ENCODE measurements around the gene LEFTY2.
"Not testable (repeated sequence)": the region's sequence is repeated elsewhere in the genome, so short reads cannot be mapped to it uniquely, and the experiment has no call there.

The LEFTY2 gene

DNA sequence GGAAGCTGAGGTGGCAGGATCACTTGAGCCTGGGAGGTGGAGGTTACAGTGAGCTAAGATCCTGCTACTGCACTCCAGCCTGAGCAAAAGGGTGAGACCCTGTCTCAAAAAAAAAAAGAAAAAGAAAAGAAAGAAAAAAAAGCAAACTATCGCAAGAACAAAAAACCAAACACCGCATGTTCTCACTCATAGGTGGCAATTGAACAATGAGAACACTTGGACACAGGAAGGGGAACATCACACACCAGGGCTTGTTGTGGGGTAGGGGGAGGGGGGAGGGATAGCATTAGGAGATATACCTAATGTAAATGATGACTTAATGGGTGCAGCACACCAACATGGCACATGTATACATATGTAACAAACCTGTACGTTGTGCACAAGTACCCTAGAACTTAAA lies 11.6 kb downstream of the LEFTY2 start:
- not testable (repeated sequence) for DNase-seq (ENCODE audit: low read depth)

DNA sequence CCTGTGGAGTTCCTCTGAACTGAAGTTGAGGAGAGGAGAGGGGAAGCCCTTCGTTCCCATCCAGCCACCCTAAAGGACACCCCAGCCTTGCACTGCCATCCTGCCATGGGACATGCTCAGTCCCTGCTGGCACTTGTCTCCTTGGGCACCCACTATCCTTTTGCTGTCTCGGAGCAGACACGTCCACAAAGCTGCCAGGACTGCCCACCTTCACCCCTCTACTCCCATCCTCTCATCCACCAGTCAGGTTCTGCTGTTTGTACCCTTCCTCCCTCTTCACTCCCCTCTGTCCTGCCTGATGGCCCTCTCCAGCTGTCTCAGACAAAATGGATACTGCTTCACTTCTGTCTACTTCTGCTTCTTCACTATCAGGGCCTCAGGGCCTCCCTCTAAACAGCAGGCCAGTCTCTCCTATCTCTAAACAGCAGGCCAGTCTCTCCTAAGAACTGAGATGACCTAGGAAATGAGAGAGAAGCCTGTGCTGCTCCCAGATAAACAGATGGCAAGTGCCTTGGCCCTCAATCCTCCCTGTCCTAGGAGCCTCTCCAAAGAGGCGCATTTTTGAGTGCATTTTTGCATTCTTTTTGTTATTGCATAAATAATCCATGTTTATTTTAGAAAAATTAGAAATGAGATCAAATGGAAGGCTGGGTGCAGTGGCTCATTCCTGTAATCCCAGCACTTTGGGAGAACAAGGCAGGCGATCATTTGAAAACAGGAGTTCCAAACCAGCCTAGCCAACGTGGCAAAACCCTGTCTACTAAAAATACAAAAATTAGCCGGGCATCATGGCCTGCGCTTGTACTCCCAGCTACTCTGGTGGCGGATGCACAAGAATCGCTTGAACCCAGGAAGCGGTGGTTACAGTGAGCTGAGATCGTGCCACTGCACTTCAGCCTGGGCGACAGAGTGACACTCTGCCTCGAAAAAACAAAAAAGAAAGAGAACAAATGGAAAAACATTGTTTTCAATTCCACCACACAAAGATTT lies 12.5 kb downstream of the LEFTY2 start:
- no peak for DNase-seq (ENCODE audit: low read depth)

DNA sequence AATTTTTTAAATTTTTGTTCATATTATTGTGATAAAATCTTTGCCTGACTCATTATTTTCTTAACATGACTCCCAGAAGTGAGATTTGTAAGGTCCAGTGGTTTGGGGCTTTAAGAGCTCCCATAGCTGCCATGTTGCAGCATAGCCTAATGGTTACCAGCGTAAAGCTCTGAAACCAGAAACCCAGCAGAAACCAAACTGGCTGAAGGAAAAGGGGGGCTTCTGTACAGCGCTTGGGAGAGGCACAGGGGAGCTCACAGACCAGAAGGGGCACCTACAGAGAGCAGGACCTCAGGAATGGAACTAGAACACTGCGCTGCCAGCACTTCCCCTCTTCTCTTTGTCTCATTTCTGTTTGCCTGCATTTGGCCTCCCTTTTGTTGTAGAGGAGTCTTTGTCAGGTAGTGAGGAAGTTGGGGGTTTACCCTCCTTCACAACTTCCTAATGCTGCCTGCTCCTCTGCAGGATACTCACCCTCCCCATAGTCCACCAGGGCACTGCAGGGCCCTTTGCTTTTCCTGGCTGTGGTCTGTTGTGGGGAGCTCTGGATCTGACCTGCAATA lies 14.4 kb downstream of the LEFTY2 start:
- no peak for DNase-seq (ENCODE audit: low read depth)

DNA sequence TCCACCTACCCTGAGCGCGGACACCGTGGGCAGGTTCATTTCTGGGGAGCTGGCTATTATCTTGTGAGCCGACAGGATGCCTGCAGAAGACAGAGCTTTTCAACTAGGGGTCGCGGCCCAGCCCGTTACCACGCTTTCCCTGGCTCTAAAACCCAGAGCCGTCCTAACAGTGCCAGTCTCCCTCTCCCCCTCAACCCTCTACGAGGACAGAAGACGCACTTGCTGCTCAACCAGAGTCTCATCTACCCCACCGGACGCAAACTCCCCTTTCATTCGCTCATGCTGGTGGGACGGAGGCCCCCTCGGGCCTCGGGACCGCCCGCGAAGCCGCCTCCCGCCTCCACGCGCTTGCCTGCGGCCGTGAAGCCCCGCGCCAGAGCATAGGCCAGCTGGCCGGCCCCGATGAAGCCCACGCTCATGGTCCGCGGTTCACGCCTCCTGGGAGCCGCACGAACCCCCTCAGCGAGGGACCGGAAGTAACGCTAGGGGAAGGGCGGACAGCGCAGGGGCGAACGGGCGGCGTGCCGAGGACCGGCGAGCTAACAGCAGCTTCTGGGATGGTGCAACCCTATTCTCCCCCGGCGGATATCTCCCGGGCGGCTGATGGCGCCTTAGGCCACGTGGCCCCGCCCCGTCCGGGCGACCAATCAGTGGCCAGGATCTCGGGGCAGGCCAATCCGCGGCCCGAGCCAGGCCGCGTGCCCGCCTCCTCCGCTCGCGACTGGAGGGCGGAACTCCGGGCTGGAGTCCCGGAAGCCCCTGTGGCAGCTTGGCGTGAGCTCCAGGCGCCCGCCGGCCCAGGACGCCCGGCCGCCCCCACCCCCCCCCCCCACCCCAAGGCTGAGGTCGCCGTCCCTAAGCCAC lies 17.1 kb downstream of the LEFTY2 start, which contains the start of gene PYCR2:
PYCR2 (minus strand) TSS at position 559 of the 864 bp plus-strand sequence; CDS start at position 419, 140 bp downstream.
- peak; percentile 97 for DNase-seq (ENCODE audit: low read depth)

DNA sequence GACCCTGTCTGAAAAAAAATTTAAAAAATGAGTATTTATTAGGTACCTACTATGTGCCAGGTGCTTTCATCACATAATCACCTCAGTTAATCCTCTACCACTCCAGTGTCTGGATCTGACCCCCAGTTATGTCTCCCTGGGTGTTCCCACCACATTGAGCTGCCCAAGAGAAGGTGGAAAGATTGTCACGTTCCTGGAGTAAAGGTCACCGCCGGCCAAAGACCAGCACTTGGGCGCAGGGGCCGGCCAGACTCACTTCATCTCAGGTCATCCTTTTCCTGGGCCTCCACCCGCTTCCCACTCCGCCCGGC lies 17.7 kb downstream of the LEFTY2 start:
- no peak for DNase-seq (ENCODE audit: low read depth)

DNA sequence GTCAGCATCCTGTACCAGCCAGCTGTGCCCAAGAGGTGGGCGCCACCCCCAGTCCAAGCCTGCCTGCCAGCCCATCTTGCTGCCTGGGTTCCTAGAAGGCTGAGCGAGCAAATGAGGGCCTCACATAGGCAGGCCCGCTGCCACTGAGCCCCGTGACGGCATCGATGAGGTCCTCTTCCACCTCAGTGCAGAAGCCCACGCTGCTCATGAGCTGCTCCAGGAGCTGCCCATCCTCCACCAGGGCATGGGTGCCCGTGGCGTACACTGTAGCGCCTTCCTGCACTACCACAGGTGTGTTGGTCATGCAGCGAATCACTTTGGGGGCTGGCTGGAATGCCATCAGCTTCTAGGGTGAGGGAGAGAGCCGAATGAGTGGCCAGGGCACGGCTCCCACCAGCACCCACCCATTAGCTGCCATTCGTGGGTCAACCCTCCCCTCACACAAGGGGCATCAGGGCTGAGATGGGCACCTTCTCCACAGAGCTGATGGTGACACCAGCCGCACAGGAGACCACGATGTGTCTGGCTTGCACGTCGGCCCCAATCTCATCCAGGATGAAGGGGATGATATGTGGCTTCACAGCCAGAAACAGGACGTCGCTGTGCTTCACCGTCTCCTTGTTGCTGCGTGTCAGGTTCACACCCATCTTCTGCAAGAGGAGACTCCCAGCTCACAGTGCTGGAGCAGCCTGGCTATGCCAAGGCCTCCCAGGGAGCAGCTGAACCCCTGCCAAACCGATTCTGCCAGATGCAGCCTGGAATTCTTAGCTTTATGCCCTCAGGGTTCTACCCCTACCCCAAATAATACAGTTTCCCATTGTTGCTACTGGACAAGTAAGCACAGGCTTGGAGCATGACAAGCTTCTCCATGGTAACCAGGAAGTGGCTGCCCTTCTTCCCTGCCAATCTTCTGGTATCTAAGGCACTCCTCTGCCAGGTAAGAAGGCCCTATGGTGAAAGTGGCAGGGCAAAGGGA lies 19.0 kb downstream of the LEFTY2 start:
- peak; percentile 64 for DNase-seq (ENCODE audit: low read depth)

DNA sequence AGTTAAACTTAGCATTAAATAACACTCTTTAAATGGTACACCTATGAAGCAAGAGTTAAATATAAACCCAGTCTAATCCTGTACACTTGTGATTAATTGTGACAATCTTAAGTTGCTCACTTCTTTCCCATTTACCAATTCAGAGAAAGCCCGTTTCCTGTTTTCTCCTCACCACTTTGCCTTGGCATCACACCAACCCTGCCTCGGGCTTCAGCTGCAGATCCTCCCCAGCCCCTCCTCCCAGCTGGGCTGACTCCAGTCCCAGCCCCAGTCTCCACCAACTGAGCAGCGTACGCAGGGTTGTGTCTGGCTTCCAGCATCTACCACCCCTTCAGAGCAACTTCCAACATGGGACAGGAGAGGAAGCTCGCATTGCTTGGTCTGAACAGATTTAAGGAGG lies 21.1 kb downstream of the LEFTY2 start:
- DNase-seq (ENCODE audit: low read depth): peak; percentile 79

DNA sequence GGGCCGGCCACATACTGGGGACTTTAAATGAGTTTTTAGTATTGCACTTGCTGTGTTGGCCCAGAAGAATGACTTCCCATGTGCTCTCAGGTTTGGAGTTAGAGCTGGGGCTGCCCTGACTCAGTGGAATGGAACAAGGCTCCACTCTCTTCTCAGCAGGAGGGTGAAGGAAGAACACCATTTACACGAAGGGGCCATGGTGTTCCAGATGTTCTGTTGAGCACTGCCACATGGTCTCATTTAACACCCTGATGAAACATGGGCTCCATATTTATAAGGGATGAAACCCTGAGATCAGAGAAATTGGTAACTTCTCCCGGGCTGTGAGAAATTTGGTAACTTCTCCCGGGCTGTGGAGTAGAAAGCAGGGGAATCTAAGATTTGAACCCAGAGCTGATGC lies 22.7 kb downstream of the LEFTY2 start:
- DNase-seq (ENCODE audit: low read depth): no peak

DNA sequence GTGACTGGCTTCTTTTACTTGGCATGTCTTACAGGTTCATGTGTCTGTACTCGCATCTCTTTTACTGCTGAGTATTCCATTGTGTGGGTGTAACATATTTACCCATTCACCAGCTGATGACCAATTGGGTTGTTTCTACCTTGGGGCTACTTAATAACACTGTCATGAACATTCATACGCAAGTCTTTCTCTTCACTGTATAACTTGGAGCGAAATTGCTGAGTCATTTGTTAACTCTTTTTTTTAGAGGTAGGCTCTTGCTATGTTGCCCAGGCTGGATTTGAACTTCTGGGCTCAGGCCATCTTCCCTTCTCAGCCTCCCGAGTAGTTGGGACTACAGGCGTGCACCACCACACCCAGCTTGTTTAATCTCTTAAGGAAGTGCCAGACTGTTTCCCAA lies 23.5 kb downstream of the LEFTY2 start:
- DNase-seq (ENCODE audit: low read depth): no peak

DNA sequence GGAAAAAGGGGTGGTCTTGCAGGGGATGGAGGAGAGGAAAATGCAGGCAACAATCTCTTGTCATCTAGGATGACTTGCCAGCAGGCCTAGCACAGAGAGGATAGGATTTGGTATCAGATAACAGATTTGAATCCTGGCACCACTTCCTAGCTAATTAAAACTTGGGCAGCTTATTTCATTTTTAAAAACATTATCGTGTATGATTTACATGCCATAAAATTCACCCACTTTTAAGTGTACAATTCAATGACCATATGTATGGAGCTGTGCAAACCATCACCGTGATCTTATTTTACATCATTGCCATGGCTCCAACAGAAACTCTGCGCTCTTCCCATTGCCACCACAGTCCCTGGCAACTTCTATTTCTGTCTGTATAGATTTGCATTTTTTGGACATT lies 23.9 kb downstream of the LEFTY2 start:
- no peak for DNase-seq (ENCODE audit: low read depth)

DNA sequence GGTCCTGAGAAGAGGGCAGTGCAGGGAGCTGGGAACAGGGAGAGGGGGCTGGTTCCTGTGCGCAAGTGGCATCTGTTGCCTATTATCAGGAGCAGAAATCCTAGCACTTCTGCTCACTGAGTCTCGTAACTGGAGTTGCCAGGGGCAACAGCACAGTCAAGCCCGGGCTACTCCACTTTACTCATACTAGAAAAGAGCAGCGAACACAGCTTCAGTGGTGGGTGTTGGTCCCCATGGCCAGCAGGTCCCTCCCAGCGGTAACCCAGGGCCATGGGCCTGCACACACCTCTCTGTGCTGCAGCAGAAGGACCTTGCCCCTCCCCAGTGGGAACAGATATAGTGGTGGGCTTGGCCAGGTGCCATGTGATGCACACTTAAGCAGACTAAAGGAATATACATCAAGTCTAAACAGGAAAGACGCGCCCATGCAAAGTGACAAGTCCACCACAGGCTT lies 25.5 kb downstream of the LEFTY2 start:
- DNase-seq (ENCODE audit: low read depth): no peak

DNA sequence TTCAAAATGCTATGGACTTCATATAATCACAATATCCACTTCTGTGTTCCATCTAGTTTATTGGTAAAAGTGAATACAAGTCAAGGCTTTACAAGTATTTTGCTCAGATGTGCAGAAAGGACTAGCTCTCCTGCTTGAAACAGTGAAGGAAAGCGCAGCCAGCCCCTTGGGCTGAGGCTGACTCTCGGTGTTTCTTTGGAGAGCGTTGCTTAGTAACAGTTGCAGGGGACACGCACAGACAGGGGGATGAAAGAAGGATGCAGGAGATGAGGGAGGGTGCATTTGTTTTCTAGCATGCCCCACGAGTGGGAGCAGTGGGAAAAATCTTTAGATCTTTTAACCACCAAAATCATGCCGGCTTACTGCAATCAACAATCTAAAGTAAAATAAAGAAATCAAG lies 26.1 kb downstream of the LEFTY2 start:
- no peak for DNase-seq (ENCODE audit: low read depth)

DNA sequence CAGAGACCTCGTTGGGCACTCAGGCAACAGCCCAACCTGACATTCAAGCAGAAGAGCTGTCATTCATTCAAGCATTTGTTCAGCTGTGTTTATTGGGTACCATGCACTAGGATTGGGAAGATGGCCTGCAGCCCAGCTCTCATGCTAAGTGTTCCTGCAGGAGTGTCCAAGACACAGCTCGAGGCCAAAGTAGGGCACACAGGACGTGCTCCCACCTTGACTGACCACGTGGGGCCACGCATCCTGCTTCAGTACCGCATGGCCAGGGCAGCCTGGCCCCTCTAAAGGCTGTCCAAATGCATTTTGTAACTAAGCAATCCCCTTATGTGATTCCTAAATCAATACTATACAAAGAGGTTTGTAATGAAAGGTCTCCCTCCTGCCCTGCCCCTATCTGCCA lies 26.6 kb downstream of the LEFTY2 start:
- DNase-seq (ENCODE audit: low read depth): no peak

DNA sequence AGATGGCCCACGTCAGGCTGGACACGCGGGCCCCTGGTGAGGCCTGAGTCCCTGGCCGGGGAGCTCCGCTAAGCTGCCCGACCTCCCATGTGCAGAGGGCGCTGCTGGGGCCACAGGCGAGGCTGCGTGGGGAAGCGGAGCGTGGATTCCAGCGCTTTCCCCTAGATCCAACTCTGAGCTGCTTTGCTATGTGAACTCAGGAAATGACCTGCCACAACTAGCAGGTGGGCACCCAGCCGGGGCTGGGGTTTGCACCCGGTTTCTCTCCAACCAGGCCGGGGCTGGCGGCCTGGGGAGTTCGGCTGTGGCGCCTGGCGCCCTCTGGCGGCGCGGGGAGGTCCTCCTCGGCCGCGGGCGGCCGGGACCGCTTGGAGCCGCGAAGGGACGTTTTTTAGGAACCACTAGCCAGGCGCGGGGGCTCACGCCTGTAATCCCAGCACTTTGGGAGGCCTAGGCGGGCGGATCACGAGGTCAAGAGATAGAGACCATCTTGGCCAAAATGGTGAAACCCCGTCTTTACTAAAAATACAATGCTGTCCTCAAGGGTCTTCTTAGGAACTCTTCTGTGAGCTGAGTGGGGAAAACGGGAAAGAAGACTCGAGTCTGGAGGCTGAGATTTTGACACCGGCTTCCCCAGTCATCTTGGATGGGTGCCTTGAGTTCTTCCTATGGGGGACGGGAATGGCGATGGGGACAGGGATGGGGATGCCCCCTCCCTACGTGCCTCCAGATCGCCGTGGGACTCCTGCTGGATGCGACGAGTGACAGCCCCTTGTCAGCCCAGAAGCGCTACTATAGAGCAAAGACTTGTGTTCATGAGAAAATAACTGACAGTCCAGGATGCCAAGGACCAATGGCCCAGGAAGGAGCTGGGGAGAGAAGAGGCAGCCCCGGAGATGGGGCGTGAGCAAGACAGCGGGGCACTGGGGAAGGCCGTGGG lies 29.6 kb downstream of the LEFTY2 start:
- no peak for DNase-seq (ENCODE audit: low read depth)

DNA sequence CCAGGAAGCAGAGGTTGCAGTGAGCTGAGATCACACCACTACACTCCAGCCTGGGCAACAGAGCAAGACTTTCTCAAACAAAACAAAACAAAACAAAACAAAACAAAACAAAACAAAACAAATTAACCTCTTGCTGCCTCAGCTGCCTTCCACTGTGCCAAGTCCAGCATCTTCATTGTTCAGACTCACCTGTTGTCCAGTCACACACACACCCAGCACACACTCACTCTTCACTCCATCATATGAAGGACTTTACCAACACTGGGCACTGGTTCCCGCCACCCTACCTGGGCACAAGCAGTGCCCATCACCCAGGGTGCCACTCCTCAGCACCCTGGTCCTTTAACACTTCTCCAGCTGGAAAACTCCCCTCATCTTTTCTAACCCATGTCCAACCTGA lies 31.5 kb downstream of the LEFTY2 start:
- no peak for DNase-seq (ENCODE audit: low read depth)

DNA sequence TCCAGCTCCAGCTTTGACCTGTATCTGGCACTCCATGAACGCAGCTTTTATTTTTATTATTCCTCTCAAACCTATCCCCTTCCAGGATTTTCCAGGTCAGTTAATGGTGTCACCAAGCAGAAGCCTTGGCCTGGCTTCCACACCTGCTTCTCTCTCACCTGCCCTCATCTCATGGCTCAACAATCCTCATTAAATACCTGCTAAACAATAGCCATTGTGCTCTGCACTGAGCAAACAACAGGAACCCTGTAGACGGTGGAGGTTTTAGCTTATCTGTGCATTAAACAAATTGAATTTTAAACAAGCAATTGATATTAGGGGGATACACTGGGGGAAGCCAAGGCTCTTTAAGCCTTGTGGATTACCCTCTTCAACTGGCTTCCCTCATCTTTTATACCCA lies 32.2 kb downstream of the LEFTY2 start:
- no peak for DNase-seq (ENCODE audit: low read depth)

DNA sequence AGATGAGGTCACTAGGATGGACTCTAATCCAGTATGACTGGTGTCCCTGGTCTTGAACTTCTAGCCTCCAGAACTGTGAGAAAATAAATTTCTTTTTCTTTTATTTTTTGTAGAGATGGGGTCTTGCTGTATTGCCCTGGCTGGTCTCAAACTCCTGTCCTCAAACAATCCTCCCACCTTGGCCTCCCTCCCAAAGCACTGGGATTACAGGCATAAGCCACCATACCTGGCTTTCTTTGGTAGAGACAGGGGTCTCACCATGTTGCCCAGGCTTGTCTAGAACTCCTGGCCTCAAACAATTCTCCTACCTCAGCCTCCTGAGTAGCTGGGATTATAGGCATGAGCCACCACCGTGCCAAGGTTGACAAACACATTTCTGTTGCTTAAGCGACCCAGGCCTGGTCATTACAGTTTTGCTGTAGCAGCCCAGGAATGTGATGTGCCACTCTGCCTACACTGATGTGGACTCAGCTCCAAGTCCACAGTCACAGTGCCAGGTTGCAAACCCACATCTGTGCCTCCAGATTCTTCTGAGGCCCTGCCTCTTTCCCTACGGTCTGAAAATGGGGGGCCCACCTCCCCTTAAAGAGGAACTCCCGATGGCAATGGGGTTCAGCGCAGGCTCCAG lies 32.9 kb downstream of the LEFTY2 start:
- no peak for DNase-seq (ENCODE audit: low read depth)

DNA sequence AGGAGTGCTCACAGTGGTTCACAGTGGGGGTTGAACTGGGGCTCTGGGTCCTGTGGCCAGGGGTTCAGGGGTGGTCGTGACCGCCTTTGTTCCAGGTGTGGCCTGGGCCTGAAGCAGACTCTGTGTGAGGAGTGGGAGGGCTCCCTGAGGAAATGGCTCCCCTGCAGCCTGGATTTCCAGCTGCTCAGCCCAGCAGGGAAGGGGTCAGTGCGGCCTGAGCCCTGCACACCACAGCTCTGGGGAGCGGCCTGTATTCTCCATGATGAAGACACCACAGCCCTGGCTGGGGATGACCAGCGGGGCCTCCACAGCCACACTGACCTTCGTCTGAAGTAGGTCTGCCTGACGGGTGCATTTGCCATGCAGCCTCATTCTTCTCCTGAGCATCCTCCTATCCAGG lies 33.7 kb downstream of the LEFTY2 start:
- DNase-seq (ENCODE audit: low read depth): no peak

DNA sequence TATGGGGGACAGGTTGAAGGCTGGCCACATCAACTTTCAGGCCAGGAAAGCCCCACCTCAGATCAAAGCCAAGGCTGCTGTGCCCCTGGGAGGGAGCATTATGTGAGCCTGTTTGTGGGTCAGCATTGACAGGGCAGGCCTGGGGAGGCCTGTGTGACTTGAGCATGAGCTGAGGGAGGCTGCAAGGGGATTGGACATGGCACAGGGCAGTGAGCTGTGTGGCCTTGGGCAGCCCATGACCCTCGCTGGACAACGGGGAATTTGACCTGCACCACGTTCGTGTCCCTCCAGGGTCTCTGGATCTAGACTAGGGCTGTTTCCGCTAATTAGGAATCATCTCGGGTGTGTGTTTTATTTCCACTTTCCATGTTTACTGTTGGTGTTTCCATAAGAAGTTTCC lies 34.6 kb downstream of the LEFTY2 start:
- DNase-seq (ENCODE audit: low read depth): no peak

DNA sequence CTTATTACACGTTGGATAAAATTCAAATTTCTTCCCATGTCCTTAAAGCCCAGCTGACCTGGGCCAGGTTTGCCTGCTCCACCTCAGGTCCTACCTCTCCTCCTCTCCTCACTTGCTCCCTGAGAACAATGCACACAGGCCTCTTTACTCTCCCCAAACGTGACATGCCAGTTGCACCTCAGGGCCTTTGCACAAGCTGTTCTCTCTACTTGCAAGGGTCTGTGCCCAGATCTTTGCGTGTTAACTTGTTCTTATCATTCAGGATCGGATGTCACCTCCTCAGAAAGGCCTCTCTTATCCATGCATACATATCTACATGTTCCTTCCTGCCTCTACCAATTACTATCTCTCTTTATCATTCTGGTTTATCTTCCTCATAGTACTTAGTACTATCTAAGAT lies 37.4 kb downstream of the LEFTY2 start:
- DNase-seq (ENCODE audit: low read depth): no peak
